ENCODE data around the gene PRXL2A.

GRCh38 chr10:80405626-80406025 lies 2.7 kb upstream of the PRXL2A start:
- no peak for TF ChIP-seq CTCF (IDR thresholded peaks at IDR 0.05; ENCODE audit: low read depth, low read length)
- TF ChIP-seq, protein P1, sequence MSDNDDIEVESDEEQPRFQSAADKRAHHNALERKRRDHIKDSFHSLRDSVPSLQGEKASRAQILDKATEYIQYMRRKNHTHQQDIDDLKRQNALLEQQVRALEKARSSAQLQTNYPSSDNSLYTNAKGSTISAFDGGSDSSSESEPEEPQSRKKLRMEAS (IDR thresholded peaks at IDR 0.05; ENCODE audit: low read depth, low read length) = no peak
- no peak for TF ChIP-seq POLR2A (IDR thresholded peaks at IDR 0.05; ENCODE audit: extremely low read depth, insufficient read length)
